ENCODE results near the gene CNGA3.

Gene CNGA3

GRCh38 chr2:98350411-98350810, 4.2 kb downstream of the CNGA3 start:
- no peaks in the 10 kb centered on the region for H3K27me3 ChIP-seq (ENCODE audit: insufficient read depth, low read length, poor library complexity, severe bottlenecking)

GRCh38 chr2:98355881-98356280, 9.6 kb downstream of the CNGA3 start:
- no peak overlapping the region for H3K4me3 ChIP-seq (ENCODE audit: low read length, poor library complexity, severe bottlenecking)
- H3K9ac ChIP-seq (ENCODE audit: low read depth, low read length, poor library complexity, severe bottlenecking) = no peak overlapping the region
- H3K4me2 ChIP-seq (ENCODE audit: low read depth, low read length, poor library complexity, severe bottlenecking) = no peak overlapping the region
- no peaks in the 10 kb centered on the region for H3F3A ChIP-seq (ENCODE audit: low read depth)
- H4K20me1 ChIP-seq (ENCODE audit: insufficient read depth, low read length, poor library complexity, severe bottlenecking) = no peaks in the 10 kb centered on the region
- no peaks in the 10 kb centered on the region for H3K9me2 ChIP-seq (replicated peaks; ENCODE audit: low read depth, low read length)
- no peak overlapping the region for H2AFZ ChIP-seq (ENCODE audit: low read length)
- H3K79me2 ChIP-seq (ENCODE audit: insufficient read depth, low read length) = no peaks in the 10 kb centered on the region
- H3K27me3 ChIP-seq (ENCODE audit: insufficient read depth, low read length, poor library complexity, severe bottlenecking) = no peaks in the 10 kb centered on the region
- H3K9me3 ChIP-seq (ENCODE audit: insufficient read depth, low read depth, low read length) = no peaks in the 10 kb centered on the region; the same call in 1 of the 2 replicates
- no peaks in the 10 kb centered on the region for H3K36me3 ChIP-seq (ENCODE audit: insufficient read depth, low read length)
- no peak for TF ChIP-seq EZH2phosphoT487 (IDR thresholded peaks at IDR 0.05; ENCODE audit: borderline replicate concordance)
- TF ChIP-seq CTCF (conservative IDR thresholded peaks at IDR 0.05; ENCODE audit: low read length) = no peak
- H3K4me1 ChIP-seq (ENCODE audit: insufficient read depth, low read length, poor library complexity, severe bottlenecking) = no peaks in the 10 kb centered on the region

More at GRCh38 chr2:98350411-98350810, 4.2 kb downstream of the CNGA3 start:
- Histone ChIP-seq H3K36me3 (ENCODE audit: insufficient read depth, low read length) (no peaks in the 10 kb centered on the region), H3F3A (ENCODE audit: low read depth) (no peaks in the 10 kb centered on the region), H3K4me3 (ENCODE audit: low read length, poor library complexity, severe bottlenecking) (no peak overlapping the region), H3K4me2 (ENCODE audit: low read depth, low read length, poor library complexity, severe bottlenecking) (no peak overlapping the region), H3K4me1 (ENCODE audit: insufficient read depth, low read length, poor library complexity, severe bottlenecking) (no peaks in the 10 kb centered on the region), H3K9me3 (ENCODE audit: insufficient read depth, low read depth, low read length) (no peaks in the 10 kb centered on the region; the same call in 1 of the 2 replicates), H4K20me1 (ENCODE audit: insufficient read depth, low read length, poor library complexity, severe bottlenecking) (no peaks in the 10 kb centered on the region), H3K9ac (ENCODE audit: low read depth, low read length, poor library complexity, severe bottlenecking) (no peak overlapping the region), H3K79me2 (ENCODE audit: insufficient read depth, low read length) (no peaks in the 10 kb centered on the region), H2AFZ (ENCODE audit: low read length) (no peak overlapping the region), H3K9me2 (replicated peaks; ENCODE audit: low read depth, low read length) (no peaks in the 10 kb centered on the region)
- no peak for TF ChIP-seq EZH2phosphoT487 (IDR thresholded peaks at IDR 0.05; ENCODE audit: borderline replicate concordance)
- no peak for TF ChIP-seq CTCF (conservative IDR thresholded peaks at IDR 0.05; ENCODE audit: low read length)

DNA sequence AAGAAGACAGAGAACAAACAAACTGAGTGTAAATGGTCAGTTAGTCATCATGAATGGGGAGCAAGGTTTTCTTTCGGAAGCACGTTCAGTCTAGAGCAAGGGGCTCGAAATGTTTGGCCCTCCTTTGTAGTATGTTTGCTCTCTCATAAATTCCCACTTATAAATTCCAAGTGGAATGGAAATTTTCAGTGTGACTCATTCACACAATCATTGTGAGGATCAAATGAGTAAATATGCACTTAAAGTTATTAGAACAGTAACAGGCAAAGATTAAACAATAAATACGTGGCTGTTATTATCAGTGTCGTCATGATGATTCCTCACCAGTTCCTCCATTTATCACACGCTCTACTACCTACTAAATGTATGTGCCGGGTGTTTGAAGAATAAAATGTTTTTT, 10.5 kb downstream of the CNGA3 start:
- Histone ChIP-seq H2AFZ (ENCODE audit: low read length) (no peak overlapping the region), H3K4me2 (ENCODE audit: low read depth, low read length, poor library complexity, severe bottlenecking) (no peak overlapping the region), H3K9me2 (replicated peaks; ENCODE audit: low read depth, low read length) (no peaks in the 10 kb centered on the region), H3K79me2 (ENCODE audit: insufficient read depth, low read length) (no peaks in the 10 kb centered on the region), H3K27me3 (ENCODE audit: insufficient read depth, low read length, poor library complexity, severe bottlenecking) (no peaks in the 10 kb centered on the region), H3K4me1 (ENCODE audit: insufficient read depth, low read length, poor library complexity, severe bottlenecking) (no peaks in the 10 kb centered on the region), H3F3A (ENCODE audit: low read depth) (no peaks in the 10 kb centered on the region), H3K9ac (ENCODE audit: low read depth, low read length, poor library complexity, severe bottlenecking) (no peak overlapping the region), H3K4me3 (ENCODE audit: low read length, poor library complexity, severe bottlenecking) (no peak overlapping the region), H3K9me3 (ENCODE audit: insufficient read depth, low read depth, low read length) (no peaks in the 10 kb centered on the region; the same call in 1 of the 2 replicates), H3K36me3 (ENCODE audit: insufficient read depth, low read length) (no peaks in the 10 kb centered on the region), H4K20me1 (ENCODE audit: insufficient read depth, low read length, poor library complexity, severe bottlenecking) (no peaks in the 10 kb centered on the region)
- TF ChIP-seq CTCF (conservative IDR thresholded peaks at IDR 0.05; ENCODE audit: low read length) (no peak), EZH2phosphoT487 (IDR thresholded peaks at IDR 0.05; ENCODE audit: borderline replicate concordance) (no peak)
